Measurements from ENCODE around the gene OFD1.
A peak's percentile ranks its signal among the peaks of the same experiment; 100 is the strongest.

OFD1 gene, protein sequence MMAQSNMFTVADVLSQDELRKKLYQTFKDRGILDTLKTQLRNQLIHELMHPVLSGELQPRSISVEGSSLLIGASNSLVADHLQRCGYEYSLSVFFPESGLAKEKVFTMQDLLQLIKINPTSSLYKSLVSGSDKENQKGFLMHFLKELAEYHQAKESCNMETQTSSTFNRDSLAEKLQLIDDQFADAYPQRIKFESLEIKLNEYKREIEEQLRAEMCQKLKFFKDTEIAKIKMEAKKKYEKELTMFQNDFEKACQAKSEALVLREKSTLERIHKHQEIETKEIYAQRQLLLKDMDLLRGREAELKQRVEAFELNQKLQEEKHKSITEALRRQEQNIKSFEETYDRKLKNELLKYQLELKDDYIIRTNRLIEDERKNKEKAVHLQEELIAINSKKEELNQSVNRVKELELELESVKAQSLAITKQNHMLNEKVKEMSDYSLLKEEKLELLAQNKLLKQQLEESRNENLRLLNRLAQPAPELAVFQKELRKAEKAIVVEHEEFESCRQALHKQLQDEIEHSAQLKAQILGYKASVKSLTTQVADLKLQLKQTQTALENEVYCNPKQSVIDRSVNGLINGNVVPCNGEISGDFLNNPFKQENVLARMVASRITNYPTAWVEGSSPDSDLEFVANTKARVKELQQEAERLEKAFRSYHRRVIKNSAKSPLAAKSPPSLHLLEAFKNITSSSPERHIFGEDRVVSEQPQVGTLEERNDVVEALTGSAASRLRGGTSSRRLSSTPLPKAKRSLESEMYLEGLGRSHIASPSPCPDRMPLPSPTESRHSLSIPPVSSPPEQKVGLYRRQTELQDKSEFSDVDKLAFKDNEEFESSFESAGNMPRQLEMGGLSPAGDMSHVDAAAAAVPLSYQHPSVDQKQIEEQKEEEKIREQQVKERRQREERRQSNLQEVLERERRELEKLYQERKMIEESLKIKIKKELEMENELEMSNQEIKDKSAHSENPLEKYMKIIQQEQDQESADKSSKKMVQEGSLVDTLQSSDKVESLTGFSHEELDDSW

DNA sequence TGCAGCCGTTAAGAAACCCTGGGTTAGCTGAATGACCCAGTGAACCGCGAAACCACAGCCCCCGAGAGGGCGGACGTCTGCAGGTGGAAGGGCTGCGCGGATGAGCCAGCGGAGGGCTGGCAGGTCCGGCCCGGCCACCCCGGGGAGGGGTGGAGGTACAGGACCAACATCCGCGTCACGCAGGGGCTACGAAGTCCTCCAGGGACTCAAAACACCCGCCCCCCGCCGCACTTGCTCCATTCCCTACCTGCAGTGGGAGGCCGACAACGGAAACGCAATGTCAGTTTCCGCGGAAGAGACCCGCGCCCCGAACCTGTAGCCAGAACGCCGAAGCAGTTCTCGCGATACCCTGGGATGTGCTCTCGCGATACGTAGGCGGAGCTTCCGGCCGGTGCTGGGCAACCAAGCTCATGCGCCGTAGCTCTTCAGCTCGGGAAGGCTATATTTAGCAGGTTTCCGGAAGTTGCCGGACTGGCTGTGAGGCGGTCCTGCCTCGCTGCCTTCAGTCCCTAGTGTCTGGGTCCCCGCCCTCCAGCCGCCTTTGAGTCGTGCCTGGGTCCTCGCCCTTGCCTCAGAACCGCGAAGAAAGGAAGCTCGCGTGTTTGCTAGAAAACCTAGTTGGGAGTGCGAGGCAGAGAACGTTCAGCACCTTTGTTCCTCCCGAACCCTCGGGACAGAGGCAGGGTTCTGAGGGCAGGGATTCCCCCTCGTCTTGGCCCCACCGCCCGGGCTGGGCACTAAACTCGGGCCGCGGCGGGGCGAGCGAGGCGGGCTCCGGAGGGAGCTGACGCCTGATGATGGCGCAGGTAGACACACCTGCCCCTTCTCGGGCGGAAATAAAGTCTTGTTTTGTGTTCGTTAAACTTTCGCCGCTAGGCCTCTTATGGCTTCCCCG is at the start of gene OFD1, which contains the start of gene TRAPPC2:
TSS of gene OFD1 (plus strand) at position 471 of the 895 bp plus-strand sequence. CDS start at position 795, 324 bp downstream.
TSS of gene TRAPPC2 (minus strand) at position 343 of the 895 bp plus-strand sequence. CDS start 14,657 bp downstream, outside the sequence.
- peak; percentile 90 for DNase-seq

DNA sequence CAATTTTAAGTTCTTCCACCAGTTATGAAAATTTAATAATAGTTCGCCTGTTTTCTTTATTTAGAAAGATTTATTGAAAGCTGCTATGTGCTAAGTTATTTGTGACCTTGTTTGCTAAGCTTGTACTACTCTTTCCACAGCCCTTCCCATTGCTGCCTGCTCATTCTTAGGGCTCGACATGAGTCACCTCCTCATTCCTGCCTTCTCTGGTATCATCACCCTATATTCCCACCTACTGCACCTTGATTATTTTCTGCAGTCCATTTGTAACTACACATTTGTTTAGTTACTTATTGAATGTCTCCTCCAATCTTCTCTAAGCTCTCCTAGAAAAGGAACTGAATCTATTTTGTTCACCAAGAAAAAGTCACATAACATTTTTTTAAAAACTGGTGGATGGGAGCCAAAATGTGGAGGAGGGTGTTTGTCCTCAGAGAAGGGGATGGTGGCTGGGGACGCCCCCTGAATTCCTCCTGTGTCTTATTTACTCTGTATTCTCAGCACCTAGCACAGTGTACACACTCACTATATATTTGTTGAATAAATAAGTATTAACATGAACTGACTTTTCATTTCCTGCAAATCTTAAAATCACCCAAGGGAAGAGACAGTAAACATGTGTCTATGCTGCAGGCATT is 49.3 kb upstream of the OFD1 start:
- DNase-seq, result no peak

DNA sequence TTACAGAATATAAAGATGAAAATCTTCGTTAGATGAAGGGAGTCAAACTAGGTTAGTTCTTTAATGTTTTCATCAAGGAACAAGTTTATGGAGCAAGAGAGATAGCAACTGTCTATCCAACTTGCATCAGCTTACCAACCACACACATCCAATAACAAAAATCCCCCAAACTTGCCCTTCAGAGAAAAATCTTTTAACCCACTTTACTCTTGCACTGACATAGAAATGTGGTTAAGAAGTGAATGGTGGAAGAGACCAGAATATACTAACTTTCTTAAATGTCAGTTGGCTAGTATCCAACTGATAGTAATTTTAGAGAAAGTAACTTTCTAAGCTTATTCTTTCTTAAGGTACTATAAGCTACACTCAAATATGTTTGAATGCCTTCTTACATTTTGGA is 47.3 kb upstream of the OFD1 start:
- DNase-seq, result no peak

DNA sequence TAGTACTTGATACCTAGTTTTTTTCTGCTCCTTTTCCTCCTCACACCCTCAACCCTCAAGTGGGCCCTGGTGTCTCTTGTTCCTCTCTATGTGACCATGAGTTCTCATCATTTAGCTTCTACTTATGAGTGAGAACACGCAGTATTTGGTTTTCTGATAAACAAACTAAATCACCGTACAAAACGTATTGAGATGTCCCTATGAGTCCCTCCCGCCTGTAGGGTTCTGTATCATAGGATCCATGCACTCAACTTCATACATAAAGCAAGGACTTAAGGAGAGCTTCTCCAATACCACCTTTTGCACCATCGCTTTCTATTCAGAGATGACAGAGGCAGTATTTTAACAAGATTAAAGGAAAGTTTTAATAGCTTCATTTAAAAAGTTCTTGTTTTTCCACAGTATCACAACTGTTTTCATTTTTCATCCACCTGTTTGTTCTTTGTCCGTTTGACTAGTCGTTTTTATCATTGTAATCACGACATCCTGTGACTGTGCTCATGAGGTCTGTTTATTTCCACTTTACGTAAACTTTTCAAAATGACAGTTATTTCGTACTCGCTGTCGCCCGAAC is 46.1 kb upstream of the OFD1 start:
- DNase-seq, result no peak

DNA sequence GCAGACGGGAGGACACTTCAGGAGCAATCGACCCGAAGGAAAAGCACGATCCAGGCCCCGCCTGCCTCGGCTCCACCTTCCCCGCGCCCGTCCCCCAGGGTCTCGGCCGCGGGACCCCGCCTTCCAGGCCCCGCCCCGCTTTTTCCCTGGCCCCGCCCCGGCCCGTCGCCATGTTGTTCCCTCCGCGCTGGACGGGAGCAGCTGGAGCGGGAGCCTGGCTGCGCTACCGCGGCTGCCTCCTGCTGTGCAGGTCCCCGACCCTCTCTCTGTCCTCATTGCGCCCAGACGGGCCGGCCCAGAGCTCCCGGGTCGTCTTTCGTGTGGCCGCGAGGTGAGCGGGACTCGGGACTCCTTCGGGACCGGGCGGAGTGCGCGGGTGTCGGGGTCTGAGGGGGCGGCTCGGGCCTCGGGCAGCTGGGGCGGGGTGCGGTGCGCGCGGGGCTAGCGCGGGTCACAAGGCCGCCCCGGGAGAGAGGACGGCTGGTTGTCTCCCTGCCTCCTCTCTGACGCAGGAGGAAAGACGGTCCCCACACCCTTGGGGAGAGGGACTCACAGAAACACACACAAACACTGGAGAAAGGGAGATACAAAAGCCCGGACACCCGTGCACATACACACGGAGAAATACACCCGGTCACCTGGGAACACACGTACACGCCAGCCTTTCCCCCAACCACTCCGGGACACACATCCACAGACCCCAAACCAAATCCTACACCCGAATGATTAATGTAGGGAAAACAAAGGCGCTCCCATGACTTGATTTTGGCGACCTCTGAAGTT is 45.4 kb upstream of the OFD1 start, which contains the start of gene RAB9A:
TSS of gene RAB9A (plus strand) at position 171 of the 783 bp plus-strand sequence. CDS start 19,619 bp downstream, outside the sequence.
- peak; percentile 84 for DNase-seq

DNA sequence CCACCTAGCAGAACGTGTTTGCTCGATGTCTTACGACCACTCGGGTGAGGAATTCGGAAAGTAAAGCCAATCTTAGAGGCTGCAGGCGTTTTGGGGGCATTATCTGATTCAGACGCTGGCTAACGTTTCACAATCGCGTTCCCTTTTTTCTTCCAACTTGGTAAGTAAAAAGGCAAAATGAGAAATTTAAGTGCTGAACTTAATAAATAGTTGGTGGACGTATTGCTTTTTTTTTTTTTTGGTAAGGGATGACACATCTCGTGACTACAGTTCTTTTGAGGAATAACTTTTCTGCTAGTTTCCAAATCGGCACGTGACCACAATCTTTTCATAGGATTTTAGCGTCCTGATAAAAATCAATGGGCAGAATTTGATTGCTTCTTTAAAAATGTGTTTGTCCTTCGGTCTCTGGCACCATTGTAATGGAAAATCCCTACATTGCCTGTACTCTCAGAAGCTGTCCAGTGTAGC is 44.8 kb upstream of the OFD1 start:
- DNase-seq, result no peak

DNA sequence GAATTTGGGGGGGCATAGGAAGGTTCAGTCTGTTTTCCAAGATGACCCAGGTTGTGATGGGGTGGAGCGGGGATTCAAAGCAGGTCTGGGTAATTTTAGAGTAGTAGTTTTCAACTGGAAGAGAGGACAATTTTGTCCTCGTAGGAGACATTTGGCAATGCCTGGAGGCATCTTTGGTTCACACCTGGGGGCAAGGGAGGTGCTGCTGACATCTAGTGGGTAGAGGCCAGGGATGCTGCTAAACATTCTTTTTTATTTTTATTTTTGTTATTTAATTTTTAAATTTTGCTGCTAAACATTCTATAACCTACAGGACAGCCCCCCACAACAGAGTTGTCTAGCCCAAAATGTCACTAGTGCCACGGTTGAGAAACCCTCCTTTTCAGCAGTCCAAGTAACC is 43.7 kb upstream of the OFD1 start:
- DNase-seq, result no peak

DNA sequence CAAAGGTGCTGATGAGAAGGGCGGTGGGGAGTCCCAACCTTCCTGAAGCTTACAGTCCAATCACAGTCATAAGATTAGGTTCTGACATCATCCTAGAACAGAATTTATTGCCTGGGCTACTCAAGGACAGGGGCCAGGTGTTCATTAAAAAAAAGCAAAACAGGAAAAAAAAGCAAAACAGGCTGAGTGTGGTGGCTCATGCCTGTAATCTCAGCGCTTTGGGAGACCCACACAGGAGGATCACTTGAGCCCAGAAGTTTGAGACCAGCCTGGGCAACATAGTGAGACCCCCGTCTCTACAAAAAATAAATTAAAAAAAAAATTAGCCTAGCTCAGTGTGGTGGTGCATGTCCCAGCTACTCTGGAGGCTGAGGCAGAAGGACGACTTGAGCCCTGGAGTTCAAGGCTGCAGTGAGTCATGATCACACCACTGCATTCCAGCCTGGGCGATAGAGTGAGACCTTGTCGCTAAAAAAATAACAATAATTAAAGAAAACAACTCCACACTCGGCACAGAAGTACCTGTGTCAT is 42.6 kb upstream of the OFD1 start:
- DNase-seq, result no peak

DNA sequence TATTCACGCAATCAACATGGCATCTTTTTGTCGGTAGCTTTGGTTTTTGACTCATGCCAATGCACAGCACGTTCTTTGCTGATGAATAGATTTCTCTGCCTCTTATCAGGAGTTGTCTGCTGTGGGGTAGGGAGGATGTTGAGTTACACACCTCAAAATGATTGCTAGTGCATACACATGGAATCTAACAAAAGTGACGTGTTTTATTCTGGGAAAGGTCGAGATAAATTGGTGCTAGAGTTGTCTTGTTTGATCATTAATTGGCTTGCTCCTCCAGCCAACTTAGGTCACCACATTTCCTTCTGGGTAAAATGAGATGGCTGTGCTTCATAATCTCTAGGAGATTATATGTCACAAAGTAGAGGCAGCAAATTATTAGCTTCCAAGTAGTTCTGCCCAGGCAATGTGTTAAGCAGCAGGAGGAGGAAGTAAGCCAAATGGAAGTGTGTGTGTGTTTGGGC is 41.7 kb upstream of the OFD1 start:
- no peak for DNase-seq

DNA sequence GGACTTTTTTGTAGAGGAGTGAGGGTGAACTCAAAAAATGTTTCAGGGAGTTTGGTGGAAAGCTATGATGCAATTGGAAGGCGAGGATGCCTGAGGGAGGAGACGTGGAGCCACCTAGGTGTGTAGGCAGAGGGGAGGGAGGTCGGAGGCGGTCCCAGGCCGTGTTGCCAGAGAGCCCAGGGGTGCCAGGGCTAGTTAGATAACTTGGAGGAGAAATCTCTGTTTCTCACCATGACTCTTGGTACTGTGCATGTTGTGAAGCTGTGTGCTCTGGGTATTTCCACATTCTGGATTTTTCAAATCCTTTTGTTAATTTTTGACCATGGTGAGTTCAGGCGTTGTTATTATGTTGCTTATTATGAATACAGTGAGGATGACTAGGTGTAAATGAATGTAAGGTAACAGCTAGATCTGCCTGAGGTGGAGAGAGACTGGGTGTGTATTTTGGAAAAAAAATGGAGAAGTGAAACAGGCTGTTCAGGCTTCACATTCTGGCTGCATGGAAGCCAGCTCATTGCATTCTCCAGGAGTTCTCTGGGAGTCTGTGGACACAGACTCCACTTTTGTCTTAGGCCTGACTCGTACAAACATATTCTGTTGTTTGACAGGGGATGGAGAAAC is 41.1 kb upstream of the OFD1 start:
- no peak for DNase-seq

DNA sequence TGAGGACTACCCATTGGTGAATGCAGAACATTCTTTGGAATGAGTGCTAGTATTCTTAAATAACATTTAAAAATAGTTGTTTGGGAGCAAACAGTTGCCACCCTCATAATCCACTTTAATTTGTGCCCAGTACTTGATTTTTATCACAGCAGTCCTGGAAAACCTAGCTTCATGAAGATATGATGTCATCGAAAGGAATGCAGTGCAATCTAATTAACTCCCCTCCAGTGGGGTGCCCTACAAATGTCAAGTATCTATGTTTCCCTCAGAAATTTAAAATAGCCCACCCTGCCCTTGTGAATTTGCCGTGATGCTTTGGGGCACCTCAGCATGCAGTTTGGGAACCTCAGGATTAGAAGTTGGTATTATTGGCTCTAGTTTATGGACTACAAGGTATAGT is 40.2 kb upstream of the OFD1 start:
- DNase-seq, result no peak

DNA sequence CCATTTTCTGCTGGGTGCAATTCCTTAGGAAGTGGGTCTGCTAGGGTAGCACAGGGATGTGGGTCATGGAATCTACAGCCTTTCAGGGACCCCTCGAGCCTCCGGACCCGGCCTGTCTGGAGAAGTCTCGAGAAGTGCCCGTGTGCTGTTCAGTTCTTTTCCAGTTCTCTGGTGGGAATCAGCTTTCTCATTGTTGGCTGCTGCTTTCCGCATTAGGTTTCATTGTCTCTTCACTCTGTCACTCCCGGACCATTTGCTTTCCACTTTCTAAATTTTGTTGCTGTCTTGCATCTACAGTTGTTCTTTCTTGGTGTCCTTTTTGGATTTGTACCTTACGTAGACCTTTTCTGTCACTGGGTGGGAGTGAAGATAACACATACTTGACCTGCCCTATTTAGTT is 39.6 kb upstream of the OFD1 start:
- no peak for DNase-seq

DNA sequence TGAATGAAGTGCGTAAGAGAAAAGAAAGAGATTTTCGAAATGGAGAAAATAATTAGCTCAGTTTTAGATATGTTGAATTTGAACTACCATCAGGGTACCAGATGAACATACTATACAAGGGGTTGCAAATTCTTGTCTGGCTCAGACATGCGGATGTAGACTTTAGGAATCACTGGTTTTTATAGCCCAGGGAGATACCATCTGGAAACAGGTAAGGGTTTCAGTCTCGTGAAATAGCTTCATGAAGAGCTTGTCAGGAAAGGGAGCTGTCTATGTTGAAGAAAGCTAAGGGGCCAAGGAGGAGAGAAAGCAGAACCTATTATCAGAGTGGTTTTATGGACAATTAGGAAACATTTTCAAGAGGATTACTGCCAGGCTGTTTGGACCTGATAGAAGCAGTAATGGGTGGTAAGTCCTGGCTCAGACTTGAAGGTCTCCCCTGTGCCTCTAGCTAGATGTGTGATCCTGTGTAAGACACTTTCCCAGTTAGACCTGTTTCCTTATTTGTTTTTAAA is 38.9 kb upstream of the OFD1 start:
- DNase-seq, result no peak

DNA sequence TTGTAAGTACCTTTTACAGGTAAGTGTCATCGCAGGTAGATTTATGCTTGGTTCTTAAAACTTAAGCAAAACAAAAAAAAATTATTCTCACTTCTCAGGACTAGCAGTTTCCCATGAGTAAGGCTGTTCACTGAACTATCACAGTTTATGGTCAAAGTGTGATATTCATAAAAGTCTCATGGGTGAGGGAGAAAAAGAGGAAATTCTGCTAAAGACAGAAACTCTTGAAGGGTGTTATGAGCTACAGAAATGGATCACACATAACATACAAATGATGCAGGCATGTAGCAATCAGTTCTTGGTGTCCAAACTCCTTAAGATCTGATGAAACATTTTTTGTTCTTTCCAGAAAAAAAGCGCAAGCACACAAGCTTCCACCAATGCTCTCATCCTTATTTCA is 37.1 kb upstream of the OFD1 start:
- no peak for DNase-seq

DNA sequence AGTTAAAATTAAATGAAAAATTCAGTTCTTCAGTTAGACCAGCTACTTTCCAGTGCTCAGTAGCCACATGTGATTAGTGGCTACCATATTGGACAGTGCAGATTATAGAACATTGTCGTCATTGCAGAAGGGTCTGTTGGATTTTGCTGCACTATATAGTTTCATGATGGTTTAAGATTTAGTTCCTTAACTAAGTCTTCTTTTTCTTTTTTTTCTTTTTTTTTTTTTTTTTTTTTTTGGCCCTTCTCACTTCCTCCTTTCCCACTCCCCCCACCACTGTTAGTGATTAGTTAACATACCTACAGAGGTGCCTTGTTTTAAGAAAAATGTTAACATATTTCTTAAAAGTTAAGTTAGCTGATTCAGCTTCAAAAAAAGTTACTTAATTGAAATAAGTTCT is 36.6 kb upstream of the OFD1 start:
- DNase-seq, result no peak

DNA sequence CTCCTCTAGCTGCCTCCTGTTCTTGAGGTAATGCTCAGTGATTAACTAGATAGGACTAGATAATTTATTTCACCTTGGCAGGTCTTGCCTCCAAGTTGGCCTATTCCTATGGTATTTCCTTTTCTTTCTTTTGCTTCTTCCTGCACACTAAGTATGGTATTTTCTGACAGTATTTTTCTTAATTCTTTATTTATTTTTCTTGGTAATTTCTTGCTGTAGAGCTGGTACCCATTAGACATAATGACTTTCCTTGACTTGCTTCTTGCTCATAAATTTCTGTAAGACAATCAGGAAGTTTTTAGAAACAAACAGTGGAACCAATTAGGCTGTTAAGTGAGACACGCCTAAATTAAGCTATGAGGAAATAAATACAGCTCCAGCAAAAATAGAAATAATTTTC is 36.1 kb upstream of the OFD1 start:
- DNase-seq, result no peak

DNA sequence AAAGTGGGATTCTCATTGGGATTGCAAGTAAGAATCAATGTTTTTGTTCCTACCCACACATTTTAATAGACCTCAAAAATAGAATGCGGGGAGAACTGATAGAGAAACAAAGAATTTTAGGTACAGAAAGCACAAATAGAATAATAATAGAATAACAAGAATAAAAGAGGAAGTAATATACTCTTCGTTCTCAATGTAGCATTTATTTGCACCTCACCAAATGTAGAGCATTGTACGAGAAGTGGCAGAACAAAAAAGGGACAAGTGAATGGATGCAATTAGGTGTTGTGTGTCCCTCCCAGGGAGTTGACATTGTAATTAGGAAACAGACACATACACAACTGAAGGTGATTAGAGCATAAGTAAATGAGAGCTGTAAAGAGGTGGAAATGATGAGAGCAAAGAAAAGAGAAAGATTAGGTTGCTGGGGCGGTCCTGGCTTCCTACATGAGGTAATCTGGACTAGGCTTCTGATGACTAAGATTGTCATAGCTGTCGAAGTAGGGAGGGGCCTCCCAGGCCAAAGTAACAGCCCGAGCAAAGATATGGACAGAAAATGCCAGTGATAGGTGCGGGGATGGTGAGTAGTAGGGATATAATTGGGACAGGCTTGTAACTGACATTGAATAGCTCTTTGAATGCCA is 35.2 kb upstream of the OFD1 start:
- DNase-seq, result no peak

DNA sequence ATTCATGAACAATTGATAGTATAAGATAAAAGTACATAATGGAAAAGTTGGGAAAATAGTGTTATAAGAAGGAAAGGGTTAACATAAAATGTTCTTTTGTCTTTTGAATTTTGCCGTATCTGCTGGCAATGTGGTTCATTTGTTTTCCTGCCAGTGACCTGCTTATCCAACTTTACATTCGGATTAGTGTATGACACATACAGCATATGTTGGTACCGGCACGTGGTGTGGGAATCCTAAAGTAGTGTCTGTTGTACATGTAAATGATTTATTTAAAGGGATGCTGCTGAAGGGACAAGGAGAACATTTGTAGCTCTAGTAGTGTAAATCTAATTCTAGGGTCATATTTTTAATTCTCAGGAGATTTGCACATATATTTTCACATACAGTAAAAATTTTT is 34.2 kb upstream of the OFD1 start:
- DNase-seq, result no peak
